Spleen (tissue), 7 donors: ENCODE measurements around the gene SLC6A1.

Experiments used
- CTCF ChIP-seq, 11 experiments: fragments of 200-600 bp in 7 of 11; fragments of 450-650 bp in 4 of 11; sonication (generic) in 4 of 11; IDR thresholded peaks in 8 of 11; conservative IDR thresholded peaks in 3 of 11; 1 replicate in 7 of 11; 2 replicates in 4 of 11; pipeline versions ENCODE4 v1.4.0 to v1.8.0; 2016 to 2021; ENCODE audit warnings: antibody characterized with exemption in 11 of 11, inconsistent platforms in 4 of 11, mild to moderate bottlenecking in 1 of 11
- POLR2AphosphoS5 ChIP-seq, 3 donors: sonication (generic); formaldehyde crosslinking; IDR thresholded peaks; one replicate each; pipeline ENCODE4 v1.5.1; 2017; ENCODE audit warnings: antibody characterized with exemption in 3 of 3
- donor health status: DM: no; HTN: no; CAD: no; lungs with moderate emphysema.
- donor health status: DM: no; HTN: no; CAD: no.
- donor health status: DM: no; HTN: no; CAD: no.

- TF ChIP-seq POLR2AphosphoS5 (IDR thresholded peaks at IDR 0.05) (no peak), CTCF (IDR thresholded peaks at IDR 0.05 in 8 of 11, conservative IDR thresholded peaks at IDR 0.05 in 3 of 11) (no peak)
Measured at GRCh38 chr3:11001020-11001657, 8.6 kb downstream of the SLC6A1 start.
